Heart right ventricle (tissue), 16 donors: ENCODE measurements around the gene CUL9. TPM values are rescaled to one million over a fixed set of nuclear protein-coding genes. Genes with fewer than 3 reads are reported as not detected.

Source experiments
- ATAC-seq, 8 donors: fragments of 200-7000 bp; cut with Tn5 transposase; one replicate each; pipeline ENCODE4 v1.9.1; 2020; ENCODE audit warnings: mild to moderate bottlenecking in 8 of 8, moderate library complexity in 8 of 8, moderate number of reproducible peaks in 1 of 8
- DNase-seq, 2 donors: peaks; one replicate each; pipeline ENCODE4 v3.0.0-alpha.2; 2020
- H3K27ac ChIP-seq, 10 donors: fragments of 200-600 bp; sonication (generic) in 2 of 10; one replicate each; pipeline versions ENCODE4 v1.5.0 to v1.8.0; 2020 to 2022; ENCODE audit warnings: mild to moderate bottlenecking in 3 of 10
- H3K27me3 ChIP-seq, 7 donors: fragments of 200-600 bp; one replicate each; pipeline ENCODE4 v1.8.0; 2021 to 2022; ENCODE audit warnings: mild to moderate bottlenecking in 2 of 7
- H3K36me3 ChIP-seq, 9 donors: fragments of 200-600 bp; sonication (generic) in 1 of 9; one replicate each; pipeline versions ENCODE4 v1.5.0 to v1.8.0; 2020 to 2022; ENCODE audit warnings: mild to moderate bottlenecking in 2 of 9
- H3K4me1 ChIP-seq, 9 donors: fragments of 200-600 bp; sonication (generic) in 1 of 9; one replicate each; pipeline versions ENCODE4 v1.5.0 to v1.8.0; 2020 to 2022; ENCODE audit warnings: mild to moderate bottlenecking in 4 of 9
- H3K4me3 ChIP-seq, 10 donors: fragments of 200-600 bp; sonication (generic) in 2 of 10; one replicate each; pipeline versions ENCODE4 v1.5.0 to v1.8.0; 2020 to 2022; ENCODE audit warnings: mild to moderate bottlenecking in 7 of 10, moderate library complexity in 2 of 10
- H3K9me3 ChIP-seq, 11 donors: fragments of 200-600 bp in 10 of 11; sonication (generic) in 2 of 11; one replicate each; pipeline versions ENCODE4 v1.5.0 to v1.8.0; 2013 to 2022; ENCODE audit warnings: mild to moderate bottlenecking in 2 of 11, control low read depth in 1 of 11, moderate library complexity in 1 of 11
- WGBS, 2 donors: extraction: QIAGEN DNeasy Blood & Tissue Kit; methylation state at CpG; one replicate each; pipeline ENCODE4 v1.1.7; 2013; ENCODE audit warnings: inconsistent platforms in 1 of 2; 5-methylcytosine and 5-hydroxymethylcytosine counted together
- intact Hi-C, 10 donors: fragments of 100-400 bp; cut with DNase I; formaldehyde crosslinking; loops; one replicate each; pipeline versions ENCODE4 v1.11.1 to v1.14.2; 2022
- polyA plus RNA-seq, 2 donors: library from polyadenylated mRNA; stranded (reverse); fragments of 200-250 nt; gene quantifications; one replicate each; pipeline ENCODE4 v1.2.3, GENCODE V29; 2013
- total RNA-seq, 10 donors: library from RNA; stranded (reverse); fragmentation: NEBNext Ultra II Directional in 3 of 10; extraction: Animal tissue kit (Norgen Biotek cat#: 25700) in 3 of 10; gene quantifications; one replicate each; pipeline versions ENCODE4 v1.2.1 to v1.2.4, GENCODE V29; 2021 to 2023
- TF ChIP-seq, protein P1 (sequence below), 9 donors: fragments of 200-600 bp; sonication (generic) in 2 of 9; IDR thresholded peaks; one replicate each; pipeline versions ENCODE4 v1.5.0 to v1.8.0; 2021 to 2022; ENCODE audit warnings: antibody characterized with exemption in 9 of 9, mild to moderate bottlenecking in 5 of 9, moderate library complexity in 1 of 9
- donor health status: Arrhythmogenic right ventricular cardiomyopathy.
- donor health status: ischemic (EF 13 %, LVEDD 7.1; RV severe dilation, severe dysfunction).
- donor health status: healthy with polysubstance abuse.
- donor health status: DM: no; HTN: yes; CAD: no.
- donor health status: DM: no; HTN: no; CAD: no.
- donor health status: ischemic (EF 25% LVEDD 6.9; RV normal size, moderate dysfunction).
- donor health status: ischemic (EF 25% LVEDD 5.7; RV mildly dilated, moderate dysfunction).
- donor health status: healthy.
- donor health status: DM: yes; HTN: yes; CAD: no.
- donor health status: Ischemic cardiomyopathy.
- donor health status: ischemic (EF 35%, LVEDD 5.7; RV mildly dilated, moderate dysfunction).
- donor health status: nonischemic (EF 11% LVEDD 7.7; RV severe dilation, severe dysfunction).
- donor health status: DM: yes; HTN: yes; CAD: no.
- donor health status: PGD.
- donor health status: ischemic (EF 29% LVEDD 5.4; RV normal size, mild dysfunction).
- donor health status: nonischemic (EF 23%, LVEDD 6.1; RV moderate dilation, normal function).

CUL9 gene
- total and polyA plus RNA-seq, 12 donors = 7.8 to 32.0 (median 13.4) TPM

GRCh38 chr6:43222418-43223059 is 40.5 kb downstream of the CUL9 start:
- no peaks in the 10 kb centered on the region for H3K9me3 ChIP-seq
- no peak overlapping the region for H3K27ac ChIP-seq
- H3K4me3 ChIP-seq = no peak overlapping the region
- H3K36me3 ChIP-seq = peaks cover 0 to 69% (median 5%) of the 10 kb centered on the region in 9 donors
- H3K27me3 ChIP-seq = no peaks in the 10 kb centered on the region
- TF ChIP-seq, protein P1, sequence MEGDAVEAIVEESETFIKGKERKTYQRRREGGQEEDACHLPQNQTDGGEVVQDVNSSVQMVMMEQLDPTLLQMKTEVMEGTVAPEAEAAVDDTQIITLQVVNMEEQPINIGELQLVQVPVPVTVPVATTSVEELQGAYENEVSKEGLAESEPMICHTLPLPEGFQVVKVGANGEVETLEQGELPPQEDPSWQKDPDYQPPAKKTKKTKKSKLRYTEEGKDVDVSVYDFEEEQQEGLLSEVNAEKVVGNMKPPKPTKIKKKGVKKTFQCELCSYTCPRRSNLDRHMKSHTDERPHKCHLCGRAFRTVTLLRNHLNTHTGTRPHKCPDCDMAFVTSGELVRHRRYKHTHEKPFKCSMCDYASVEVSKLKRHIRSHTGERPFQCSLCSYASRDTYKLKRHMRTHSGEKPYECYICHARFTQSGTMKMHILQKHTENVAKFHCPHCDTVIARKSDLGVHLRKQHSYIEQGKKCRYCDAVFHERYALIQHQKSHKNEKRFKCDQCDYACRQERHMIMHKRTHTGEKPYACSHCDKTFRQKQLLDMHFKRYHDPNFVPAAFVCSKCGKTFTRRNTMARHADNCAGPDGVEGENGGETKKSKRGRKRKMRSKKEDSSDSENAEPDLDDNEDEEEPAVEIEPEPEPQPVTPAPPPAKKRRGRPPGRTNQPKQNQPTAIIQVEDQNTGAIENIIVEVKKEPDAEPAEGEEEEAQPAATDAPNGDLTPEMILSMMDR (IDR thresholded peaks at IDR 0.05) = no peak
- WGBS, 2 donors = 89 to 95% methylated on average over 15 of the region's 15 CpGs
- ATAC-seq (no peak), DNase-seq (no peak)
- intact Hi-C loops = no loop called here
- H3K4me1 ChIP-seq = peaks cover 0 to 19% (median 3%) of the 10 kb centered on the region in 9 donors

GRCh38 chr6:43223175-43223574 is 41.2 kb downstream of the CUL9 start:
- Histone ChIP-seq H3K9me3 (no peaks in the 10 kb centered on the region), H3K36me3 (peaks cover 0 to 63% (median 5%) of the 10 kb centered on the region in 9 donors), H3K27ac (no peak overlapping the region), H3K27me3 (no peaks in the 10 kb centered on the region), H3K4me1 (peaks cover 0 to 21% (median 3%) of the 10 kb centered on the region in 9 donors), H3K4me3 (no peak overlapping the region)
- intact Hi-C loops = no loop called here
- no peak for DNase-seq
- TF ChIP-seq, protein P1 (IDR thresholded peaks at IDR 0.05) = no peak
- no peak for ATAC-seq
- 86 to 92% methylated on average over 14 of the region's 14 CpGs for whole genome bisulfite sequencing, 2 donors

GRCh38 chr6:43226192-43226851 is 44.3 kb downstream of the CUL9 start:
- ATAC-seq (no peak), DNase-seq (no peak)
- TF ChIP-seq, protein P1 (IDR thresholded peaks at IDR 0.05) = no peak
- Histone ChIP-seq H3K4me1 (peaks cover 0 to 35% (median 12%) of the 10 kb centered on the region in 9 donors), H3K27me3 (no peaks in the 10 kb centered on the region), H3K9me3 (no peaks in the 10 kb centered on the region), H3K27ac (no peak overlapping the region), H3K36me3 (peaks cover 0 to 37% (median 0%) of the 10 kb centered on the region in 9 donors), H3K4me3 (no peak overlapping the region)
- WGBS, 2 donors = 89 to 90% methylated on average over 11 of the region's 11 CpGs
- intact Hi-C loops = no loop called here

DNA sequence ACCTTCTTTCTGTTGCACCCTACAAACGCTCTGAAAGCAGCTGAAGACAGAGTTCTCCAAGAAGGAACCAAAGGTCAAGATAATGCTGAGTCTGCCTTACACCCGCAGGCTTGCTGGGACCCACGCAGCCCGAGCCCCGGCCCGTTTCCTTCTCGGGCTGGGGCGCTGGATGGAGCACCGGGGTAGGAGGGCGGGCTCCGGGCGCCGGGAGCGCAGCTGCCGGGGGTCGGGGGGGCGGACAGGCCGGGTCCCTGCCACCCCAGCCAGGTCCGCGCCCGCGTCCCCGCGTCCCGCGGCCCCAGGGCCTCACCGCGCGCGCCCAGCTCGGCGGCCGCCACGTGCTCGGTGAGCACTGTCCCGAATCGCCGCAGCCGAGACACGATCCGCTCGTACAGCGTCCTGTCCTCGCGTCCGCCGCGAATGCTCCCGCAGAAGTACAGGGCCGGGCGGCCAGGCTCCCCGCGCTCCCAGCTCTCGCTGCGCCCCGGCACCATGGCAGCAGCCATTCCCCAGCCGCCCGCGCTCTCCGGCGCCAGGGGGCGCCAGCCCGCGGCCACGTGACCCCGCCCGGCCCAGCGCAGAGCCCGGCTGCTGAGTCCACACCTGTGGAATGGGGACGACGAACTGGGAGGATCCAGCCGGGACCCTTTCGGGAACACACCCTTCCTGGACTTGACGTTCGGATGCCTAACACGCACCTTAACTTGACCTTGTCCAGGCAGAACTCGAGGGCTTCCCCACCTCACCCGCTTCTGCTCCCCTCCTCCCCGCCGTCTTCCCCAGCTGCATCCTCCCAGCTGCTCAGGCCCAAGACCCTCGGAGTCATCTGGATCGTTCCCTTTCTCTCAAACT is 47.2 kb downstream of the CUL9 start, which contains the start of gene DNPH1:
Gene DNPH1, minus strand, starts transcription at position 531 of the 852 bp plus-strand sequence. Its CDS starts 25 bp downstream, at position 506.
- Histone ChIP-seq H3K4me3 (peak within 1 kb of the TSS in 9 of 10 donors; percentile 56 to 90 (median 64)), H3K9me3 (no peaks in the 10 kb centered on the region), H3K27ac (peak within 1 kb of the TSS in 8 of 10 donors; percentile 21 to 84 (median 42)), H3K36me3 (peaks cover 0 to 11% (median 0%) of the 10 kb centered on the region in 9 donors), H3K4me1 (peaks cover 0 to 28% (median 7%) of the 10 kb centered on the region in 9 donors), H3K27me3 (peaks cover 0 to 12% (median 0%) of the 10 kb centered on the region in 7 donors)
- DNase-seq (peak; percentile 63 to 82), ATAC-seq (peak; percentile 91 to 98 (median 95))
- WGBS, 2 donors = 2 to 3% methylated on average over 72 to 82 of the region's 82 CpGs
- intact Hi-C loops = no loop called here
- TF ChIP-seq, protein P1 (IDR thresholded peaks at IDR 0.05) = peak; percentile 82 to 97 (median 92)
